AG09309 (cell line): Measurements from ENCODE around the gene C3orf49.

Experiments
- DNase-seq: peaks from one replicate; pipeline ENCODE4 v3.0.0-alpha.2; 2010; ENCODE audit warnings: low read depth
- H3K4me3 ChIP-seq: 2 replicates; pipeline ENCODE4 v1.5.1; 2011; ENCODE audit warnings: mild to moderate bottlenecking, low read depth, low read length, moderate library complexity; ENCODE audit not compliant: control insufficient read depth
- CTCF ChIP-seq: IDR thresholded peaks from 2 replicates; pipeline ENCODE4 v1.5.1; 2011; ENCODE audit warnings: mild to moderate bottlenecking, low read depth, low read length, inconsistent platforms; ENCODE audit not compliant: insufficient read depth, control insufficient read depth; ENCODE audit errors: missing control alignments

Gene C3orf49

GRCh38 chr3:63800097-63800496 lies 19.0 kb upstream of the C3orf49 start:
- TF ChIP-seq CTCF = no peak
- no peak overlapping the region for H3K4me3 ChIP-seq
- no peak for DNase-seq

GRCh38 chr3:63803911-63804310 lies 15.2 kb upstream of the C3orf49 start:
- no peak for TF ChIP-seq CTCF
- no peak overlapping the region for H3K4me3 ChIP-seq
- no peak for DNase-seq

- no peak overlapping the region for H3K4me3 ChIP-seq
- no peak for TF ChIP-seq CTCF
Measured at GRCh38 chr3:63807961-63808565, 11.0 kb upstream of the C3orf49 start.

GRCh38 chr3:63808633-63809032 lies 10.5 kb upstream of the C3orf49 start:
- no peak for TF ChIP-seq CTCF
- no peak overlapping the region for H3K4me3 ChIP-seq
- no peak for DNase-seq

More at GRCh38 chr3:63807961-63808565, 11.0 kb upstream of the C3orf49 start:
- DNase-seq = no peak

- TF ChIP-seq CTCF = no peak
- DNase-seq = no peak
- no peak overlapping the region for H3K4me3 ChIP-seq
Measured at GRCh38 chr3:63809607-63810006, 9.5 kb upstream of the C3orf49 start.

- DNase-seq = no peak
- no peak for TF ChIP-seq CTCF
- H3K4me3 ChIP-seq = no peak overlapping the region
Measured at GRCh38 chr3:63814237-63814636, 4.9 kb upstream of the C3orf49 start.

- no peak overlapping the region for H3K4me3 ChIP-seq
- no peak for DNase-seq
- TF ChIP-seq CTCF = no peak
Measured at GRCh38 chr3:63817225-63817624, 1.9 kb upstream of the C3orf49 start.
